ENCODE measurements around the gene PDIA6. TPM values are rescaled to one million over a fixed set of nuclear protein-coding genes. Genes with fewer than 3 reads are reported as not detected.
A peak's percentile ranks its signal among the peaks of the same experiment; 100 is the strongest.
"Not testable (repeated sequence)": the region's sequence is repeated elsewhere in the genome, so short reads cannot be mapped to it uniquely, and the experiment has no call there.

Gene PDIA6
- total RNA-seq, 1 experiment from 2014 or later: 92.4 TPM

DNA sequence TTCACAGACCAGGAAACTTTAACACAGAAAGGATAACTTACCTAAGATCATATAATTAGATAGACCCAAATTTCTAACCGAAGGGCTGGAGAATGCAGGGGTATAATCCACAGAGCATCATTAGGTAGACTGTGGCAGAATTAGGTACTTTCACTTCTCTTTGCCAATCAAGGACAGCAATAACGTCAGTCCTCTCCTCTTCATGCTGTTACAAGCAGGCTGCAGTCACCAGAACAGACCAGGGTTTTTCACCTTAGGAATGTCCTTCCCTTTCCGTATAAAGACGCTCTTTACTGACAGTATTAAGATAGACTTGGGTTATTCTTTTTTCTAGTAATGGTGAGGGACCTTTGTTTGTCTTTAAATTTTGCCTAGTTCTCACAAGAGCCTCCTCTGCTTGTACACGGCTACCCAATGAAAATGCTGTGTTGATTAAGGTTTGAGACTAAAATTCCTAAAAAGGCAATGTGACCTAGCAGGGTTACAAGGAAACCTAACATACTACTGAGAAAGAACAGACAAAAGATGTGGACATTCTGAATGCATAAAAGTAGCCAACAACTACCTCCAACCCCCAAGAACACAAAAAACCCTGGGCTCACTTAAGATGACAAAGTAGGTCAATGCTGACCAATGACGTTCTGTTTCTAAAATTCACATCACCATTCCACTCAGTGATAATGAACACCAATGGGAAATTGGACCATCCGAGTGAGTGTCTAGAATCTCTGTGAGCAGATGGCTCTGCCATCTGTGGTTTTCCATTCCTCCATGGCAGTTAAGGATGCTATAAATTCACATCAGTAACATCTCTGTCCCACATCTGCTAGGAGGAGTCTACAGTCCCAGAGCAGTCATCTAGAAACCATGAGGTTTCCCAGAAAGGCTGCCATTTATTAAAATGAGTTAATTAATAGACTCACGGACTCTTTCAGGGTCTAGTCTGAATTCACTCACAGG, 2.1 kb downstream of the PDIA6 start:
- H3K4me1 ChIP-seq (ENCODE audit: low read length): peaks cover 34% of the 10 kb centered on the region
- no peak overlapping the region for H2AFZ ChIP-seq (ENCODE audit: low read length)
- peaks cover 36% of the 10 kb centered on the region for H4K20me1 ChIP-seq (ENCODE audit: insufficient read depth, low read depth, low read length)
- H3K9ac ChIP-seq (ENCODE audit: low read length): peak overlapping the region; percentile 95
- peaks cover 26% of the 10 kb centered on the region for H3K36me3 ChIP-seq (ENCODE audit: insufficient read depth, low read length)
- peak overlapping the region; percentile 79 for H3K27ac ChIP-seq (ENCODE audit: low read length)
- no peaks in the 10 kb centered on the region for H3K9me3 ChIP-seq (ENCODE audit: low read length)
- no peaks in the 10 kb centered on the region for H3K9me2 ChIP-seq (replicated peaks; ENCODE audit: insufficient read depth, low read length)
- peak overlapping the region; percentile 78 for H3K4me2 ChIP-seq (ENCODE audit: low read depth, low read length, poor library complexity, severe bottlenecking)
- H3K4me3 ChIP-seq (ENCODE audit: low read length): peak overlapping the region; percentile 70
- peak; percentile 80 for DNase-seq
- H3K79me2 ChIP-seq (ENCODE audit: low read length): peaks cover 65% of the 10 kb centered on the region
- H3K27me3 ChIP-seq (ENCODE audit: low read length): no peaks in the 10 kb centered on the region

DNA sequence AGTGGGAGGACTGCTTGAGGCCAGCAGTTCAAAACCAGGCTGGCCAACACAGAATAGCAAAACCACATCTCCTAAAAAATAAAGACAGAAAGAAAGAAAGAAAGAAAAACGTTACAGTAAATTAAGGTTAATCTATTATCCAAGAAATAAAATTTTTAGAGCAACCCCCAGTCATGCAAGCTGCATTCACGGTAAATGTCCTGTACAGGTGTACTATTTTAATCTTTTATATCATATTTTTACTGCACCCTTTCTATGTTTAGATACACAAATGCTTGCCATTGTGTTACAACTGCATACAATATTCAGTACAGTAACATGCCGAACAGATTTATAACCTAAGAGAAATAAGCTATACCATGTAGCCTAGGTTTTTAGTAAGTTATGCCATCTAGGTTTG, 6.0 kb downstream of the PDIA6 start:
- H3K27me3 ChIP-seq (ENCODE audit: low read length): no peaks in the 10 kb centered on the region
- H3K9me3 ChIP-seq (ENCODE audit: low read length): no peaks in the 10 kb centered on the region
- no peak overlapping the region for H3K9ac ChIP-seq (ENCODE audit: low read length)
- H3K4me2 ChIP-seq (ENCODE audit: low read depth, low read length, poor library complexity, severe bottlenecking): no peak overlapping the region
- H3K36me3 ChIP-seq (ENCODE audit: insufficient read depth, low read length): peaks cover 30% of the 10 kb centered on the region
- peaks cover 48% of the 10 kb centered on the region for H3K4me1 ChIP-seq (ENCODE audit: low read length)
- no peak overlapping the region for H2AFZ ChIP-seq (ENCODE audit: low read length)
- no peaks in the 10 kb centered on the region for H3K9me2 ChIP-seq (replicated peaks; ENCODE audit: insufficient read depth, low read length)
- no peak for DNase-seq
- H3K27ac ChIP-seq (ENCODE audit: low read length): no peak overlapping the region
- peaks cover 84% of the 10 kb centered on the region for H3K79me2 ChIP-seq (ENCODE audit: low read length)
- no peak overlapping the region for H3K4me3 ChIP-seq (ENCODE audit: low read length)
- peaks cover 36% of the 10 kb centered on the region for H4K20me1 ChIP-seq (ENCODE audit: insufficient read depth, low read depth, low read length)

DNA sequence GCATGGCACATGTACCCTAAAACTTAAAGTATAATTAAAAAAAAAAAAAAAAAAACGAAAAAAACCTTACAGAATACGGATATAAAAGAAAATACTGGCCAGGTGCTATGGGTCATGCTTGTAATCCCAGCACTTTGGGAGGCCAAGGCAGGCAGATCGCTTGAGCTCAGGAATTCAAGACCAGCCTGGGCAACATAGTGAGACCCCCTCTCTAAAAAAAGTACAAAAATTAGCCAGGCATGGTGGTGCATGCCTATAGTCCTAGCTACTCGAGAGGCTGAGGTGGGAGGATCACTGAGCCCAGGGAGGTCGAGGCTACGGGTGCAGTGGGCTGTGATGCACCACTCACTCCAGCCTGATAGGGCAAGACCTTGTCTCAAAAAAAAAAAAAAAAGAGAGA, 6.6 kb downstream of the PDIA6 start:
- H3K79me2 ChIP-seq (ENCODE audit: low read length): peaks cover 84% of the 10 kb centered on the region
- not testable (repeated sequence) for H3K9me2 ChIP-seq (replicated peaks; ENCODE audit: insufficient read depth, low read length); H3K4me2 ChIP-seq (ENCODE audit: low read depth, low read length, poor library complexity, severe bottlenecking); H3K4me3 ChIP-seq (ENCODE audit: low read length); DNase-seq; H3K27me3 ChIP-seq (ENCODE audit: low read length); H3K9ac ChIP-seq (ENCODE audit: low read length); H2AFZ ChIP-seq (ENCODE audit: low read length); H3K27ac ChIP-seq (ENCODE audit: low read length); H3K9me3 ChIP-seq (ENCODE audit: low read length)
- peaks cover 48% of the 10 kb centered on the region for H3K4me1 ChIP-seq (ENCODE audit: low read length)
- H4K20me1 ChIP-seq (ENCODE audit: insufficient read depth, low read depth, low read length): peaks cover 36% of the 10 kb centered on the region
- H3K36me3 ChIP-seq (ENCODE audit: insufficient read depth, low read length): peaks cover 35% of the 10 kb centered on the region

DNA sequence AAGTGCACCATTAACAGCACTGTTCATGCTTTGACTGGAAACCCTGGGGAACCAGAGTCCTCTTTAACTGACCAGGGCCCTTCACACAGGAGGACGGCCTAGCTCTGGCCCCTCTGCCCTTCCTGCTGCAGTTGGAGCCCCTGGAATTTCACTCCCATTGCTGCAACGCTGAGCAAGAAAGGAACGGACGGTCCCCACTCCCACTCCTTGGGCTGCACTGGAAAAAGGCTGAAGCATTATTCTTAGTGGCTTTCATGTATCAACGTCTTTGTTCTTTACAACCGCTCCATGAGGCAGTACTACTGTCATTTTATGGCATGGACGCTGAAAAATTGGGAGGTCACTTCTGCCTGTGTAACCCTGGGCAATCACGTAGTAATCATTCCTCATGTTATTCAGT, 9.9 kb downstream of the PDIA6 start:
- H3K4me3 ChIP-seq (ENCODE audit: low read length): no peak overlapping the region
- H3K36me3 ChIP-seq (ENCODE audit: insufficient read depth, low read length): peaks cover 51% of the 10 kb centered on the region
- peak overlapping the region; percentile 10 for H3K4me2 ChIP-seq (ENCODE audit: low read depth, low read length, poor library complexity, severe bottlenecking)
- peak overlapping the region; percentile 44 for H3K27ac ChIP-seq (ENCODE audit: low read length)
- no peaks in the 10 kb centered on the region for H3K9me2 ChIP-seq (replicated peaks; ENCODE audit: insufficient read depth, low read length)
- peaks cover 34% of the 10 kb centered on the region for H4K20me1 ChIP-seq (ENCODE audit: insufficient read depth, low read depth, low read length)
- H3K9ac ChIP-seq (ENCODE audit: low read length): peak overlapping the region; percentile 9; the same call in 1 of the 2 replicates
- no peak for DNase-seq
- no peaks in the 10 kb centered on the region for H3K27me3 ChIP-seq (ENCODE audit: low read length)
- no peak overlapping the region for H2AFZ ChIP-seq (ENCODE audit: low read length)
- peaks cover 46% of the 10 kb centered on the region for H3K4me1 ChIP-seq (ENCODE audit: low read length)
- H3K79me2 ChIP-seq (ENCODE audit: low read length): peaks cover 84% of the 10 kb centered on the region
- H3K9me3 ChIP-seq (ENCODE audit: low read length): no peaks in the 10 kb centered on the region

GRCh38 chr2:10800163-10800562, 12.4 kb downstream of the PDIA6 start:
- Histone ChIP-seq H3K9ac (ENCODE audit: low read length) (no peak overlapping the region), H3K79me2 (ENCODE audit: low read length) (peaks cover 85% of the 10 kb centered on the region), H3K4me3 (ENCODE audit: low read length) (no peak overlapping the region; the same call in 1 of the 2 replicates), H3K36me3 (ENCODE audit: insufficient read depth, low read length) (peaks cover 53% of the 10 kb centered on the region), H3K27ac (ENCODE audit: low read length) (peak overlapping the region; percentile 31), H4K20me1 (ENCODE audit: insufficient read depth, low read depth, low read length) (peaks cover 41% of the 10 kb centered on the region), H3K4me1 (ENCODE audit: low read length) (peaks cover 46% of the 10 kb centered on the region), H3K4me2 (ENCODE audit: low read depth, low read length, poor library complexity, severe bottlenecking) (peak overlapping the region; percentile 33), H2AFZ (ENCODE audit: low read length) (no peak overlapping the region), H3K9me2 (replicated peaks; ENCODE audit: insufficient read depth, low read length) (no peaks in the 10 kb centered on the region), H3K9me3 (ENCODE audit: low read length) (no peaks in the 10 kb centered on the region), H3K27me3 (ENCODE audit: low read length) (no peaks in the 10 kb centered on the region)
- peak; percentile 60 for DNase-seq

GRCh38 chr2:10798783-10799182, 13.8 kb downstream of the PDIA6 start:
- H3K4me3 ChIP-seq (ENCODE audit: low read length): no peak overlapping the region
- no peaks in the 10 kb centered on the region for H3K9me2 ChIP-seq (replicated peaks; ENCODE audit: insufficient read depth, low read length)
- H3K79me2 ChIP-seq (ENCODE audit: low read length): peaks cover 87% of the 10 kb centered on the region
- no peak overlapping the region for H2AFZ ChIP-seq (ENCODE audit: low read length)
- DNase-seq: no peak
- H3K4me2 ChIP-seq (ENCODE audit: low read depth, low read length, poor library complexity, severe bottlenecking): no peak overlapping the region
- peaks cover 46% of the 10 kb centered on the region for H3K4me1 ChIP-seq (ENCODE audit: low read length)
- H3K9ac ChIP-seq (ENCODE audit: low read length): no peak overlapping the region
- H3K27me3 ChIP-seq (ENCODE audit: low read length): no peaks in the 10 kb centered on the region
- peaks cover 60% of the 10 kb centered on the region for H3K36me3 ChIP-seq (ENCODE audit: insufficient read depth, low read length)
- no peaks in the 10 kb centered on the region for H3K9me3 ChIP-seq (ENCODE audit: low read length)
- no peak overlapping the region for H3K27ac ChIP-seq (ENCODE audit: low read length)
- H4K20me1 ChIP-seq (ENCODE audit: insufficient read depth, low read depth, low read length): peaks cover 41% of the 10 kb centered on the region

DNA sequence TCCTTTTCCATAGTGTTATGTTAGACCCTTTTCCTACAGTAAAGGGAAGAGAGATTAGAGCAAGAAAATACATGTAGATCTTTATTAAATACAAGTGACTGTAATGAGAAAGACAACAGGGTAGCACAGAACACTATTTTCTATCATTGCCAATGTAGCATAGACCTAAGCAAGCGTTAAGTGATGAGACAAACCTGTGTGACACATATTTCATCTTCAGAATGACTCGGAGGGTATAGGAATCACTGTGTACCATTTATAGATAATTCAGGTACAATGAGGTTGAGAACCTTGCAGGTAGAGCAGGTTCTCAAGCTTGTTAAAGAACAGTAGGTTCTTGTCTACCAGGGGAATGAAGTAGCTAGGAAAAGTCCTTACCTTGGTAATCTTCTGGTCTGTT, 15.9 kb downstream of the PDIA6 start:
- H3K4me3 ChIP-seq (ENCODE audit: low read length): no peak overlapping the region
- no peak overlapping the region for H2AFZ ChIP-seq (ENCODE audit: low read length)
- no peak overlapping the region for H3K9ac ChIP-seq (ENCODE audit: low read length)
- peaks cover 51% of the 10 kb centered on the region for H4K20me1 ChIP-seq (ENCODE audit: insufficient read depth, low read depth, low read length)
- H3K79me2 ChIP-seq (ENCODE audit: low read length): peaks cover 75% of the 10 kb centered on the region
- H3K27me3 ChIP-seq (ENCODE audit: low read length): no peaks in the 10 kb centered on the region
- peaks cover 74% of the 10 kb centered on the region for H3K36me3 ChIP-seq (ENCODE audit: insufficient read depth, low read length)
- no peak overlapping the region for H3K27ac ChIP-seq (ENCODE audit: low read length)
- peaks cover 26% of the 10 kb centered on the region for H3K4me1 ChIP-seq (ENCODE audit: low read length)
- H3K9me3 ChIP-seq (ENCODE audit: low read length): no peaks in the 10 kb centered on the region
- DNase-seq: no peak
- no peaks in the 10 kb centered on the region for H3K9me2 ChIP-seq (replicated peaks; ENCODE audit: insufficient read depth, low read length)
- no peak overlapping the region for H3K4me2 ChIP-seq (ENCODE audit: low read depth, low read length, poor library complexity, severe bottlenecking)

- peaks cover 15% of the 10 kb centered on the region for H3K4me1 ChIP-seq (ENCODE audit: low read length)
- H3K9ac ChIP-seq (ENCODE audit: low read length): no peak overlapping the region
- H3K27me3 ChIP-seq (ENCODE audit: low read length): no peaks in the 10 kb centered on the region
- H4K20me1 ChIP-seq (ENCODE audit: insufficient read depth, low read depth, low read length): peaks cover 40% of the 10 kb centered on the region
- H3K27ac ChIP-seq (ENCODE audit: low read length): no peak overlapping the region
- H3K79me2 ChIP-seq (ENCODE audit: low read length): peaks cover 64% of the 10 kb centered on the region
- H3K4me3 ChIP-seq (ENCODE audit: low read length): no peak overlapping the region
- peaks cover 70% of the 10 kb centered on the region for H3K36me3 ChIP-seq (ENCODE audit: insufficient read depth, low read length)
- no peaks in the 10 kb centered on the region for H3K9me3 ChIP-seq (ENCODE audit: low read length)
- H3K9me2 ChIP-seq (replicated peaks; ENCODE audit: insufficient read depth, low read length): no peaks in the 10 kb centered on the region
- DNase-seq: no peak
- no peak overlapping the region for H2AFZ ChIP-seq (ENCODE audit: low read length)
- no peak overlapping the region for H3K4me2 ChIP-seq (ENCODE audit: low read depth, low read length, poor library complexity, severe bottlenecking)
These were observed 17.0 kb downstream of the PDIA6 start for GRCh38 chr2:10795508-10796046.

Data from Karpas-422 (cell line).